ENCODE data around the gene POU6F2.
A peak's percentile ranks its signal among the peaks of the same experiment; 100 is the strongest.

Gene POU6F2

DNA sequence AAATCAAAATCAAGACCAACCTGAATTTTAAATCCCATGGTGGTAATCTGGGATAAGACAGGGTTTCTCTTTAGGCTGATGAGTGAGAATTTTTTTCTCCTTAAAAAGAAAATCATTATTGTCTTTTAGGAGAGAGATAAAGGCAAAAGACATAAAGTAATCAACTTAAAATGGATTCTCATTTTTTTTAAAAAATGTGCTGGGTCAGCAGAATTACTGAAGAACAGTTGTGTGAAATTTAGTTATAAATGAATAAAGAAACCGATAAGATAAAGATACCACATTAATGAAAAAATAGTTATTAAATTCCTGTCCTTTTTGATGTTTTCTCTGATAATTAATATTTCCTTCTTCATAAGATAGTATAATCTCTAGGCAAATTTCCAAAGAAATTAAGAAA lies 427.2 kb downstream of the POU6F2 start:
- ATAC-seq: no peak
- no peak for DNase-seq

DNA sequence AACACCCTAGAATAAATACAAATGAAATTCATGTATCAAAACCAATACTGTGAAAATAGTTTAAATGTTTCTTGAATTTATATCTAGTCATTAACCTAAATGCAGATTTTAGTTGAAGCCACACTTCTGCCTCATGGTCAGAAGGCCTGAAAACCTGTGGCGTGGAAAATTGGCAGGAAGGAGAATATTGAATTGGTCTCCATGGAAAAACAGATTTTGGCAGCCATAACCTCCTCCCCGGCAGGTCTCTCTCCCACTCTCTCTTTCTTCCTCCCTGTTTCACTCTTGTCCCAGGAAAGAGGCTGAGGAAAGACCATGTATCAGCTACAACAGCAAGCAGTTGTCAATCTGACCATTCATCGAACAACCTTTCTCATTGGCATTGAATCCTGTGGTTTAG lies 427.9 kb downstream of the POU6F2 start:
- DNase-seq (no peak), ATAC-seq (no peak)

DNA sequence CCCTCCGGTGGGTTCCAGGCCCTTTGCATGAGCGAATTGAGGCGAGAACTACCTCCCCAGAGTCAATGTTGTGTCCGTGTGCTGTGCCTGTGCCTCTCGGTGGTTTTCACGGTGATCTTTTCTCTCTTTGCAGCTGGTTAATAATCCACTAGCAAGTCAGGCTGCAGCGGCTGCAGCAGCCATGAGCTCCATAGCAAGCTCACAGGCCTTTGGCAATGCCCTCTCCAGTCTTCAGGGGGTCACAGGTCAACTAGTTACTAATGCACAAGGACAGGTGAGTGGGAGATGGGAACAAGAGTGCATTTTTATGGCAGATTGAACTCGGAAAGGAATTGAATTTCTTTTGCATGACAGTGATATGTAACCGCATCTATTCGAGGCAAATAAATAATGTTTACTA lies 428.8 kb downstream of the POU6F2 start:
- DNase-seq: no peak
- ATAC-seq: no peak

DNA sequence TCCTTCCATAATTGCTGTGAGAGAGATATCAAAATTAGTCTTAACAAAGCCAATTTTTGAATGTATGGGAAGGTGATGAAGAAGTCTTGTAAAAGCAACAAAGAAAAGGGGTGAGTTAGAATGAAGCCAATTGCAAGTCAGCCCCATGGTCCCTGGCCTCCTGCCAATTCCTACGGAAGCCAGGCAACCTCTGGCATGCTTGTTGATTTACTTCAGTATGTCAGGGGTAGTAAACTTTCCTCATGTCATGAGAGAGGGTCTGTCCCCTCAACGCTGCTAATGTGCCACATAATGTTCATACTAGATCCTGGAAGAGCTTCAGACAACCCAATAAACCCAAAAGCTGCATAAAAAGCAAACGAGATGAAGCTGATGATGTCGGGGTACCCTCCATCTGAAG lies 429.4 kb downstream of the POU6F2 start:
- DNase-seq (no peak), ATAC-seq (no peak)

DNA sequence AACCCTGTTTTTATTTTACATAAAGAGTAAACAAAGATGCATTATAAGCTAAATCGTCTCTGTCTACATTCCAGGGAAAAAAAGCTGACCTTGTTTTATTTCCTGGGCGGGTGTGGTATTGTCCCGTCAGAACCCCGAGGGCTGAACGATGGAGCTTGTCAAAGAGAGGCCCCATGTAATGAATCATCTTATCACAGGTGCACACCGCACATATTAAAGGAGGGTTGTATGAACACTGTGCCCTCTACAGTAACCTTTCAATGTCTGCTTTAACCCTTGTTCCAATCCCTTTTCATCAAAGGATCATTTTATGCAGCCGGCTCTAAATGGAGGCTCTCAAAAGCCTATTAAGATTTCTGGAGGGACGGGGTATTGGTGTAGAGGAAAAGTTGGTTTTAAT lies 430.0 kb downstream of the POU6F2 start:
- no peak for DNase-seq
- ATAC-seq: no peak

DNA sequence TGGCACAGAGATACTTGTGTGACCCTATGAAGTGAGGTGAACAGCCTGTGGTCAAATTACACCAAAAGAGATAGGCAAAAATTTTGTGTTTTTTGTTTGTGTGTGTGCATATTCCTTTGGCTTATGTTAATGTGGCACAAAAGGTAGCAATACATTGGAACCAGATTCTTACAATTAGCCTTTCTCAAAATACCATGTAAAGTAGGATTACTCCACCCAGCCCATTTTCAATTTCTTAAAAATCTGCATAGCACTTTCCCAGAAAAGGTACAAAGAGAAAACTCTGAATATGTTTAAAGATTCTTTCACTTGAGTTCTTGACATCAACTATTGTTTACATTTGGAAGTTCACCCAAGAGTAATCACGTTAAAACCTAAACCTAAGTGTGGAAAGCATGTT lies 431.2 kb downstream of the POU6F2 start:
- ATAC-seq: no peak
- DNase-seq: no peak

DNA sequence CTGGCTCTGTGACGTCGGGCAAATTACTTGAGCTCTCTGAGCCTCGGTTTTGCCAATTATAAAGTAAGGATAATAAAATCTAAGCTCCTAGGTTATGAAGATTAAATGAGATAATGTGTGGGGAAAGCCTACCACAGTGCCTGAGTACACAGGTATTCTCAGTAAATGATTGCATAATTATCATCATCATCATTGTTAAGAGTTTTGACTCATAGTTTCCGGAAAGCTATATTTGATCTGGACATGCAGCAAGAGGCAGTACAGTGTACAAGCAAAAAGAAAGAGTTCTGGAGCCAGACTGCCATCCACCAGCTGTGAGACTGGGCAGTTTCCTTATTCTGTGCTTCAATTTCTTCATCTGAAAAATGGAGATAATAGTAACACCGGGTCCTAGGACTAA lies 432.9 kb downstream of the POU6F2 start:
- DNase-seq (no peak), ATAC-seq (no peak)

DNA sequence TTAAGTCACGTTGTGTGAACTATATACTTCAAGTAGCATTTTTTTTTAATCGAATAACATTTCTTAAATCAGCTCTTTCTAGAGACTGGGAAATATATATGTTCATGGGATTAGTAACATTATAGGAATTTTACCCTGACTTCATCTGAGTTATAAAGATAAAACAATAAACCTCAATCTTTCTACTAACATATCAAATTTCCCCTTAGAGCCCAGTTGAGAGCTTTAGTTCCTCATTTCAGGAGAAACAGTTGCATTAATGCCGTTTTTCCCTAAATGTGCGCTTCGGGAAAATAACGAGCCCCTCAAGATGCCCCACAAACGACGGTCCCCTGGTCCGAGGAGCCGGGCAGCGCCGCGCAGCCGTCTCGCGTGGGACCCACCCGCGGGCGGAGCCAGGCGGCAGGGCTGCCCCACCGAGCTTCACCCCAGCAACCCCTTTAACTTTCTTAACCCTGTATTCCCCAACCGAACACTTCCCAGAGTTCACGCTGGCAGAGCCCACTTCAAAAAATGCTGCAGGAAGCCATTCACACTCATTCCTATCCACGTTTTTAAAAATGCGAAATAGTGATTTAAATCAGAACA lies 436.0 kb downstream of the POU6F2 start:
- no peak for ATAC-seq
- no peak for DNase-seq

DNA sequence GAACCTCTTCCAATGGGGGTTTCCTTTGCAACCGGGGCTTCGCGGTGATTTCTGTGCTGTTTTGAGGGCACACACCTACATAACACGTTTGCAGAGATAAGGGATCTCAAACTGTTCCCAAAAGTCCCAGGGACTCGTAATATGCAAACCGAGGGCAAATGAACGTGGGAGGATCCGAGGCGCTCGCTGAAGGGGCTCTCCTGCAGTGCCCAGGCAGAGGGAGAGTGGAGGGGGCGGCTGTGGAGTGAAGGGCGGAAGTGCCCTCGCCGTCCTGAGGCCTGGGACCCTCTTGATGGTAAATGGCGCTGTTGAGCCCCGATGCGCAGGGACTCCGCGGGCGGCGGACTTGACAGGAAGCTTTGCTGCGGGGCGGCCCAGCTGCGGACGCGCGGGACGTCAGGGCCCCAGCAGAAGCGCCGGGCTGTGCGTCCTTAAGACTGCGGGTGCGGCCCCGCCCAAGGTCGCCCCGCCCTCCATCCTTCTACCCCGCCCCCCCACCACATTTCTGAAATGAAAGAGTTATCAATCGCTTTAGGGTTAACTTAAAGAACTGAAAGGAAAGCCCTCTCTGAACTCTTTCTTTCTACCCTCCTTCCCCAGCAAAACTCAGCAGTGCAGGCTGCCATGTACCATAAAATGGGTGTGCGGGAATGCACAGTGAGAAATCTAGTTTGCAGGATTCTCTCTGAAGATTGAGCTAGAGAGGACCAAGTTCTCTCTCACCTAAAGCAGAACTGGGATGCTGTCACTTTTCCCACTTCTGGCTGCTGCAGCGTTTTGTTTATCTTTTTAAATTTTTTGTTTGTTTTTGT lies 436.7 kb downstream of the POU6F2 start:
- ATAC-seq: peak; percentile 92

DNA sequence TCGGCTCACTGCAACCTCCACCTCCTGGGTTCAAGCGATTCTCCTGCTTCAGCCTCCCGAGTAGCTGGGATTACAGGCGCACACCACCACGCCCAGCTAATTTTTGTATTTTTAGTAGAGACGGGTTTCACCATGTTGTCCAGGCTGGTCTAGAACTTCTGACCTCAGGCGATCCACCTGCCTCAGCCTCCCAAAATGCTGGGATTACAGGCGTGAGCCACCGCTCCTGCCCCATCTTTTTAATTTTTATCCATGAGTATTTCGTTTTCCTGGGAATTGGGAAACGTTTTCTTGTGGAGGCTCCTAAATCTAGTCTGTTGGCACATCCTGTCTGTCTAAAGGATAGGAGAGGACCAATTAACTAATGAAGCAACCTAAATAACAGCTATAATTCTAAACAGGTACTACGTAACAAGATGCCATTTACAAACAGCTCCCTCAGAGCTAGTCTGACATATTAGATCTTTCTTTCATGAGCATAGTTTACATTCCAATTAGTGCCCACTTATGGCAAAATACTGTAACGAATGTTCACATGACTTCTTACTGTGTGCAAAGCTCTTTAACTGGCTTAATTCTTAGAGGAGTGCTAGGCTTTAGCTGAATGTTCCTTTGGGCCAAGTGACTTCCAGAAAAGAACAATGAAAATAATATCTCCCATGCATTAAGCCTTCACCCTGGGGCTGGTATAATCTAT lies 437.5 kb downstream of the POU6F2 start:
- ATAC-seq: no peak
- no peak for DNase-seq

More for the DNA sequence above, 436.7 kb downstream of the POU6F2 start:
- DNase-seq: peak; percentile 62

DNA sequence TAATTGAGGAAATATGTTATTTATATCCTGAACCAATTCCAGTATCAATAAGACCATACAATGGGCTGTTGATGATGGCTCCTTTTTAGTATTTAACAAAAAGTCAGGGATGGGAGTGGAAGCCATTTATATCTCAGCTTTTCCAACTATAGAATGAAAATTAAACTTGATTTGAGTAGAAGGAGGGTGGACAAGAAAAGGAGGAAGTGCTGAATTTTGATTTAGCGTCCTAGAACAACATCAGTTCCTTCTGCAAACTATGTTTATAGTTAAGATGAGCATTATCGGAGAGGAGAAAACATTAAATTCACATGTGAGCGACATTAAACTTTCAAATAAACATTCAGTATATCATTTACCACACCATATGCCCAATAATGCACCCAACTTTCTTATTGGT lies 439.2 kb downstream of the POU6F2 start:
- DNase-seq (no peak), ATAC-seq (no peak)

DNA sequence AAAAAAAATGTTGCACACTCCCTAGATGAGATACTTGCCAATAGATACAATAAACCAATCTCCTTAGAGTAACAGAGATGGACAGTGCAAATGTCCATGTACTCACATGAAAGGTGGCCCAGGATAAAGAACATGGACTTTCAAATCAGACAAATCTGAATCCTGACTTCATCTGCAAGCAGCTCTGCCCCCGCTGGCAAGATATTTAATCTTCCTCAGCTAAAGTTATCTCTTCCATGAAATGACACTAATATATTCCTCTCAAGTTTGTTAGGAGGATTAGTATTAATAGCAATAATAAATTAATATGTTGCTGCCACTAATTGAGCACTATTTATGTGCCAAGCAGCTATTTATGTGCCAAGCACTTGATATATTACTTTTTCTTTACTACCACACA lies 439.9 kb downstream of the POU6F2 start:
- ATAC-seq (no peak), DNase-seq (no peak)

DNA sequence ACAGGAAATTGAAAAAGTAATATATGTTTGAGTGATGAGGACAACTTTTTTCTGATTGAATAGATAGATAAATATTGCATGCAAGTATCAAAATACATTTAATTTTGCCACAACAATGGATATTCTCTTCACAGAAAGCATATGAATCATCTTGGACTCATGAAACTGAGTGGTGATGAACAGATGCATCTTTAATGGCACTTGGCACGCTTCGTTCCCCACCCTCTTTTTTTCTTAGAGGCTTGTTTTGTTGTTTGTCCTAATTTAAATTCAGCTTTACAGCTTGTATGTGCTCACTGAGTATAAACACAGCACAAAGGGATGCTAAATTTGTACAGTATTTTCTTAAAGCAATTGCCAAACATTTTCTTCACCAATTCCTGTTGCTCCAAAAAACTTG lies 443.5 kb downstream of the POU6F2 start:
- DNase-seq (no peak), ATAC-seq (no peak)

DNA sequence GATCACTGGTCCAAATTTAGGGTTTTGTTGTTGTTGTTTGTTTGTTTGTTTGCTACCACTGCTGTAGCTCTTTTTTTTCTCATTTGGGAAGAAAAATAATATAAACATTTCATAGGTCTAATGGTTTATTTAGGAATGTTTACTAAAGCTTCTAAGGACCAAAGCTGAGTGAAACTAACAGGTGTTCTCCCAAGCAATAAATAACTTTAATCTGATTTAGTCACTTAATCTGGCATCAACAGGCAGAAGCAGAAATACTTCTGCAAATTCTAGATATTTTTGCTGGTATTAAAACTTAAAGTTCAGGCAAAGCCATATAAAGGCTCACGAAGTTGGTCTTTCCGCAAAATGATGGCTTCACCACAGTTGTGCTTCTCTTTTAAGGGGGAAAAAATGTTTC lies 444.0 kb downstream of the POU6F2 start:
- DNase-seq (no peak), ATAC-seq (no peak)

DNA sequence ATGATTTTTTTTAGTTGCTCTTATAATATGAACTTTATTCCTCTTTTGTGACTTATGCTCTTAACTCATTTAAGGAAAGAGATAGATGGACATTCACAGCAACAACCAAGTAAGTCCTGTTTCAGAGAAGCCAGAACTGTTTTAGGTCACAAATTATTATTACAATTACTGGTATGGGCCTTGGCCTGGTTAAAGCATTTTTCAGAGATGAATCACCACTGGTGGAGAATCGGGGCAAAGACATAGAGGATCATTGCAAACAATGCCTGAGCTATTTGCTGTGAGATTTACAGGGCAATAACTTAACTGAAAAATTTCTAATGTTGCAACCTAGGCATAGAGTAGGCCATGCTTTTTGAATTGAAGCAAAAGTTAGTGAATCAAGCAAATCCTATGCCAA lies 450.5 kb downstream of the POU6F2 start:
- no peak for ATAC-seq
- no peak for DNase-seq

DNA sequence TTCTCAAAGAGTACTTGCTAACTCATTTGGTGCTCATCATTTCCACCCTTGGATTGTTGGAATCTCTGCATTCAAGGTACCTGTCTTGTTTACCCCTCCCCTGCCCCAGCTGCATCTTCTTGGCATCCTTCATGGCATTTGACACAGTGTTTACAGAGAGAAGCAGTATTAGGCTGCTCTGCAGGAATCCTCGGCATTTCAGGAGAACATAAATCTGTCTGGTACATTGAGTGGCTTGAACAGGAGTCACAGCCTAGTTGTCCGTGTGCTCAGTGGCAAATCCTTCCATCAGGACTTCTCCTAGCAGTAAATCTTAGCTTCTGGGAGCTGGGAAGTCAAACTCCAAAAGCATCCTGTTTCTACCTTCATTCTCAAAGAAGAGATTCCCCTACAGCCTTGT lies 451.7 kb downstream of the POU6F2 start:
- DNase-seq (no peak), ATAC-seq (no peak)

DNA sequence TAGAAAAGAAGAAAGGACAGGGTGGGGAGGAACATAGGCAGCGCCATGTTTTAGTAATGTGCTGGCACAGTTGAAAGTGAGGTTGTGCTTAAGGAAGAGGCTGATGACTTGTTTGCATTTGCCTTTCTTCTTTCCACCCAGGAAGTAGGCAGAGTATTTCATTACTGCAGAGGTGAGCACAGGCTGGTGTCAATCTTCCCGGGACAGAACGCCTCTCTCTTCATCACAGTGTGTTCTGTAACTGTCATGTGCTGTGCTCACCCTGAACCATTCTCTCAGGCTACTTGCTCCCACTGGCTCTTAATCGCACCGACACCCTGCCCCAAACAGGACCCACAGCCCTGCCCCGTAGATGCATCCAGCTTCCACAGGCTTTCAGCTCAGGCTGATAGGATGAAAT lies 452.7 kb downstream of the POU6F2 start:
- ATAC-seq (peak; percentile 36), DNase-seq (no peak)

DNA sequence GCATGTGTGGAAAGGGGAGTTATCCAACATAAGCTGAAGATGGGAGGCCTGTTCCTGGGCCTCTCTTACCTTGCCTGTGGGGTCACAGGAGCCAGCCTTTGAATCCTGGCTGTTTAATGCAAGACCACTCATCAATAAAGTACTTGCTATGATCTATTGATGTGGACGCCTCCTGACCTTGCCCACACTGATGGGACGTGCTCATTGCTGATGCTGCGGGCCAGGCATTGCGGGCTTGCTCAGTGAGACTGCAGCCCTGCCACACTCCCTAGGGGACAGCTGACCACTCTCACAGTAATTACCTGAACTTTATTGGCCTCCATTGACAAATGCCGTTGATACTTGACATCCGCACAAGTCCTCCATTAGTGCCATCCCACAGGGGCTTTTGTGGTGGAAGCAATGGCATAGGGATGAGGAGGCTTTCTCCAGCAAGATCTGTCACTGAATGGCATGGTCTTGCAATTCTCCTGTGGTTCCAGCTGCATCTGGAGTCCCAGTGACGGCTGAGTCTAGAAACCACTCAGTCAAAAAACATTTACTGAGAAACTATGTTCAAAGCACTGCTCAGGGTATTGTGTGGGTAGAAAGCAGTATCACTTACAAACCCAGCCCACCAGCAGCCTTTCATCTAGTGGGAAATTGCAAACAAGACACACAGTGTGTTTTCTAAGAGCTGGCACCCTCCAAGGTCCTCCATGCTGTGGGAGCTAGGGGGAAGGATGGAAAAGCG lies 453.4 kb downstream of the POU6F2 start:
- ATAC-seq (no peak), DNase-seq (no peak)

DNA sequence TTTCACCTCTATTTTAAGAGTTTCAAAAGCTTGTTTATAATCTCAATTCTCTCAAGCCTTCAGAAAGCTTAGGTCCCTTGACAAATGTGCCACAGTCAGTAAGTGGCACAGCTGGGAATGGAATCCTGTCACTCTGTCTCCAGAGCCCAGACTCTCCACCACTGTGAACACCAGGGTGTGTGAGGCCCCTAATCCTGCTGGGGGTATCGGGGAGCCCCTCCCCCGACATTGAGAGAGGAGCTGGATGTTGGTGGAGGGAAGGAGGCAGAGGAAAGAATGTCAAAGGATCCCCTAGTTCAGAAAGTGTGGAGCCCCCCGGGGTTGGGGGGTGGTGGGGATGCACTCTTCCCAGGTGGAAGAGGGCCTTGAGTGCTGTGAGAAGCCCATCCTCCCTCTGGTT lies 454.7 kb downstream of the POU6F2 start:
- no peak for ATAC-seq
- no peak for DNase-seq

DNA sequence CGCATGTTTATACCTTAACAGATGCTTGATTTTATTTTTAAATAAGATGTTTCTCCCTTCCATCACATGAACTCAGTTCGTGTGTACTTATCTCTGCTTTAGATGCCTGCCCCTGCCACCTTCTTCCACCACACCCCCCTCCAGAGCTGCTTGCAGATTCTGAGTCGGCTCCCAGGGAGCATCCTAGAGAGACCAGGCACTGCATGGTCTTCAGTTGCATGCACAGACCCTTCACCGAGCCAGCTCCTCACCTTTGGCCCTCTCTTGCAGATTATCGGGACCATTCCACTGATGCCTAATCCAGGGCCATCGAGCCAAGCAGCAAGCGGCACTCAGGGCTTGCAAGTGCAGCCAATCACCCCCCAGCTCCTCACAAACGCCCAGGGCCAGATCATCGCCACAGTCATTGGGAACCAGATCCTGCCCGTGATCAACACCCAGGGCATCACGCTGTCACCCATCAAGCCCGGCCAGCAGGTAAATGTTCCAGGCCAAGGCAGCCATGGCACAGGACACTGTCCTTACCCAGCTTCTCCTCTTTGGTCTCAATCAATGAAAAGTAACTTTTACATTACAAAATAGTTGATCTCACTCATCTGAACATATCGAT lies 455.2 kb downstream of the POU6F2 start:
- no peak for ATAC-seq

DNA sequence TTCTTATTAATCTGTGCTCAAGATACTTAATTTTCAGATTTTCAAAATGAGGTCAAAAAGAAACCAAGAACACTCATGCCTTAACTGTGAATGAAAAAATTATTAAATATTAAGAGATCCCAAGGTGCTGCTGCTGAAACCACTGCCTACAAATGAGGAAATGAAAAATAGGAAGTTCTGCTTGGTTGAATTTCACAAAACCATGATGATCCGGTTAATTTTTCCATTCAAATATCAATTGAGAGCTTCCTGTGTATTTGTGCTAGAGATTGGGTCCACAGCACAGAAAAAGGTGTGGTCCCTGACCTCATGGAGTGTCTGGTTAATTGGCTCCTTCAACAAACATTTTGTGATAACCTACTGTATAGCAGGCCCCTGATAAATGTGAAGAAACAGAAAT lies 455.8 kb downstream of the POU6F2 start:
- DNase-seq (no peak), ATAC-seq (no peak)

More for the DNA sequence above, 455.2 kb downstream of the POU6F2 start:
- no peak for DNase-seq

DNA sequence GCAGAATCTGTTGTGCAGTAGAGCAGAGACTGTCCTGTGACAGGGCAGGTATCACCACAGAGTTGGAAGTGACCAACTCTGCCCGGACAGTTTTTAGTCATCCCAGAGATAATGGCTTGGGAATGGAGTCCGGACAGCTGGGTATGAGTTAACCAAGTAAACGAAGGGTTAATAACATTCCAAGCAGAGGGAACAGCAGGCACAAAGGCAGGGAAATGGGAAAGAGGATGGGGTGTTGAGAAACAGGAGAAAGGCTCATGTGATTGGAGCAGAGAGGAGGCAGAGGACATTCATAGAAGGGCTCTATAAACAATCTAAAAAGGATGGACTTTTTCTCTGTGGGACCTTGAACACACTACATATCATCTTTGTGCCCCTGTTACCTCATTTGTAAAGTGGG lies 456.3 kb downstream of the POU6F2 start:
- ATAC-seq (no peak), DNase-seq (no peak)

Measured in stimulated activated naive CD8-positive, alpha-beta T cell treated with anti-CD3 and anti-CD28 coated beads, Interleukin-15, Interleukin-2, amounts not matched to agents 100 U/mL and 50 U/mL, for 24 hours (primary cell).